PFSK-1 (cell line): ENCODE data around the gene SND1.

ENCODE experiments used
- FOXP2 ChIP-seq: optimal IDR thresholded peaks from 2 replicates; pipeline ENCODE3; 2011; ENCODE audit warnings: borderline replicate concordance, control low read depth, inconsistent platforms; ENCODE audit not compliant: insufficient read depth; ENCODE audit errors: extremely low read length, extremely low read depth
- POLR2AphosphoS5 ChIP-seq: IDR thresholded peaks from 2 replicates; pipeline ENCODE4 v1.6.1; 2012; ENCODE audit warnings: low read depth, mild to moderate bottlenecking, control low read depth, low read length, moderate library complexity
- SIN3A ChIP-seq: IDR thresholded peaks from 2 replicates; pipeline ENCODE4 v1.6.1; 2012; ENCODE audit warnings: mild to moderate bottlenecking, low read length, moderate library complexity, borderline replicate concordance; ENCODE audit not compliant: insufficient read depth
- TAF1 ChIP-seq: IDR thresholded peaks from 2 replicates; pipeline ENCODE4 v1.6.1; 2012; ENCODE audit warnings: low read length, control low read depth, borderline replicate concordance; ENCODE audit not compliant: insufficient read depth
- TF ChIP-seq, protein P1 (sequence below), 2 experiments: IDR thresholded peaks; 2 replicates each; pipeline versions ENCODE4 v1.6.1 to v1.8.0; 2011 to 2012; ENCODE audit warnings: low read depth in 2 of 2, low read length in 2 of 2, control low read depth in 1 of 2, inconsistent platforms in 1 of 2, mild to moderate bottlenecking in 1 of 2, moderate library complexity in 1 of 2; ENCODE audit not compliant: insufficient read depth in 1 of 2

DNA sequence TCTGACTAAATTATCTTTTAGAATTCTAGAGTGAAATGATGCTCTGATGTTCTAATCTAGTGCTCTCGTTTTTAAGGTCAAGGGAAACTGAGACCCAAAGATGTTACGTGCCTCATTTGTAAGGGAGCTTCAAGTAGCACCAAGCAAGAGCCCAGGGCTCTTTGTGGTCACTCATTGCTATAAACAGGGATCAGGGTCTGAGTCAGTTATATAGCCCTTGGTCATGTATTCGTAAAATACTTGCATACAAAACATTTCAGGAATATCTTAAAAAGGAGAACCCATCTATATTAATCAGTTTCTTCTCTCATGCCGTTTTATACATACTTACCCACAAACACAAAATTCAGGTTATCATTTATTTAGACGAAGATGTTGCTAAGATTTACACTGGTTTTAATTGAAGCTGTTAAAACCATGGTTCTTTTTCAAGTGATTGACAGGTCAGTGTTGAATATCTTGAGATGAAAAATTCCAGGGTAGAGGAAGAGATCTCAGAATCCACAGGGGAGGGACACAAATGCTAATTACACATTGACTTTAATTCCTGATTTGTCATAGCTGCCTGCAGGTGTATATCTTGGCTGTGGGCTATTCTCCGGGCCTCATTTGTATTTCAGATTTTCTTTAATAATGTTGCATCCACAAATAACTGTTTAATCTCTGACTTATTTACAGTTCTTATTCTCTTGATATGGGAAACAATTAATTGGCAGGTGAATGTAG lies 188.4 kb downstream of the SND1 start:
- TF ChIP-seq POLR2AphosphoS5 (no peak), FOXP2 (no peak), TAF1 (no peak), SIN3A (no peak)
- TF ChIP-seq, protein P1, sequence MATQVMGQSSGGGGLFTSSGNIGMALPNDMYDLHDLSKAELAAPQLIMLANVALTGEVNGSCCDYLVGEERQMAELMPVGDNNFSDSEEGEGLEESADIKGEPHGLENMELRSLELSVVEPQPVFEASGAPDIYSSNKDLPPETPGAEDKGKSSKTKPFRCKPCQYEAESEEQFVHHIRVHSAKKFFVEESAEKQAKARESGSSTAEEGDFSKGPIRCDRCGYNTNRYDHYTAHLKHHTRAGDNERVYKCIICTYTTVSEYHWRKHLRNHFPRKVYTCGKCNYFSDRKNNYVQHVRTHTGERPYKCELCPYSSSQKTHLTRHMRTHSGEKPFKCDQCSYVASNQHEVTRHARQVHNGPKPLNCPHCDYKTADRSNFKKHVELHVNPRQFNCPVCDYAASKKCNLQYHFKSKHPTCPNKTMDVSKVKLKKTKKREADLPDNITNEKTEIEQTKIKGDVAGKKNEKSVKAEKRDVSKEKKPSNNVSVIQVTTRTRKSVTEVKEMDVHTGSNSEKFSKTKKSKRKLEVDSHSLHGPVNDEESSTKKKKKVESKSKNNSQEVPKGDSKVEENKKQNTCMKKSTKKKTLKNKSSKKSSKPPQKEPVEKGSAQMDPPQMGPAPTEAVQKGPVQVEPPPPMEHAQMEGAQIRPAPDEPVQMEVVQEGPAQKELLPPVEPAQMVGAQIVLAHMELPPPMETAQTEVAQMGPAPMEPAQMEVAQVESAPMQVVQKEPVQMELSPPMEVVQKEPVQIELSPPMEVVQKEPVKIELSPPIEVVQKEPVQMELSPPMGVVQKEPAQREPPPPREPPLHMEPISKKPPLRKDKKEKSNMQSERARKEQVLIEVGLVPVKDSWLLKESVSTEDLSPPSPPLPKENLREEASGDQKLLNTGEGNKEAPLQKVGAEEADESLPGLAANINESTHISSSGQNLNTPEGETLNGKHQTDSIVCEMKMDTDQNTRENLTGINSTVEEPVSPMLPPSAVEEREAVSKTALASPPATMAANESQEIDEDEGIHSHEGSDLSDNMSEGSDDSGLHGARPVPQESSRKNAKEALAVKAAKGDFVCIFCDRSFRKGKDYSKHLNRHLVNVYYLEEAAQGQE (IDR thresholded peaks at IDR 0.05; ENCODE audit: insufficient read depth in 1 of 2, low read depth in 2 of 2, low read length in 2 of 2) = no peak
